ENCODE data around the gene NUP205. TPM values are rescaled to one million over a fixed set of nuclear protein-coding genes. Genes with fewer than 3 reads are reported as not detected.

The NUP205 gene
- total and polyA plus RNA-seq, 10 donors: 29.8 to 55.5 (median 44.8) TPM

DNA sequence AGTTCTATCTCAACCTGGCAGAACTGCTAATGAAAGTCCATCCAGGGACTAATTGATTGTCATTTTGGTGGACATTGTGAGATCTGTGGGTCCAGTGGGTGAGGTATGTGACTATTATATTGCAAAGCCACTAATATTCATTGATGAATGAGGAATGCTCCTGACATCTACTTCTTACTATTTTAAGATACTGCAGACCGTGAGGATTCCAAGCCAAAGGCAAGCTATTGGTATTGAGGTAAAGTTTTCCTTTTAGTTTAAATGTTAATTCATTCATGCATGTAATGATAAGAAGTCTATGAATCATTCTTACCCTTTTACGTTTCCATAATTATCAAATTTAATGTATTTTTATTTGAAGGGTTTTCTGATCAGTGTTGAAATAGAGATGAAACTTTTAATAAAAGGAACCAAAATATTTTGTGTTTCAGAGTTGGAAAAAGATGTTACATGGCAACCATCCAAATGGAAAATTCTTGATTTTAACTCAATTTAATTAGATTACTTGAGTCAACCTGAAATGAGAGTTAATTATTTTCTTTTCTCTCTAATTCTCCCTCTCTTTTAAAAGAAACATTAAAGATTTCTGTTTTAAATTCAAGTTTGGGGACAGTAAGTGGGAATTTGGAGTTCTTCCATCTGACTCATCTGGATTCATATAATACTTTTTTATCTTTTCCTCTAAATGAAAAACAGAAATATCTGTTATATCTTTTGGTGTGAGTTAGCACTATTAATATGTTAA is 39.6 kb downstream of the NUP205 start:
- H3K36me3 ChIP-seq: peaks cover 0 to 100% (median 77%) of the 10 kb centered on the region in 6 donors
- intact Hi-C loops (cut with DNase I; ENCODE audit: low total_unique reads): no loop called here
- no peak for DNase-seq
- H3K9me3 ChIP-seq: no peaks in the 10 kb centered on the region
- no peaks in the 10 kb centered on the region for H3K27me3 ChIP-seq (replicated peaks in 1 of 7)
- H3K4me1 ChIP-seq: no peaks in the 10 kb centered on the region
- H3K4me3 ChIP-seq: no peak overlapping the region
- H3K27ac ChIP-seq: no peak overlapping the region
- TF ChIP-seq POLR2A (IDR thresholded peaks at IDR 0.05) (no peak), POLR2AphosphoS5 (IDR thresholded peaks at IDR 0.05) (no peak)
- TF ChIP-seq, protein P1, sequence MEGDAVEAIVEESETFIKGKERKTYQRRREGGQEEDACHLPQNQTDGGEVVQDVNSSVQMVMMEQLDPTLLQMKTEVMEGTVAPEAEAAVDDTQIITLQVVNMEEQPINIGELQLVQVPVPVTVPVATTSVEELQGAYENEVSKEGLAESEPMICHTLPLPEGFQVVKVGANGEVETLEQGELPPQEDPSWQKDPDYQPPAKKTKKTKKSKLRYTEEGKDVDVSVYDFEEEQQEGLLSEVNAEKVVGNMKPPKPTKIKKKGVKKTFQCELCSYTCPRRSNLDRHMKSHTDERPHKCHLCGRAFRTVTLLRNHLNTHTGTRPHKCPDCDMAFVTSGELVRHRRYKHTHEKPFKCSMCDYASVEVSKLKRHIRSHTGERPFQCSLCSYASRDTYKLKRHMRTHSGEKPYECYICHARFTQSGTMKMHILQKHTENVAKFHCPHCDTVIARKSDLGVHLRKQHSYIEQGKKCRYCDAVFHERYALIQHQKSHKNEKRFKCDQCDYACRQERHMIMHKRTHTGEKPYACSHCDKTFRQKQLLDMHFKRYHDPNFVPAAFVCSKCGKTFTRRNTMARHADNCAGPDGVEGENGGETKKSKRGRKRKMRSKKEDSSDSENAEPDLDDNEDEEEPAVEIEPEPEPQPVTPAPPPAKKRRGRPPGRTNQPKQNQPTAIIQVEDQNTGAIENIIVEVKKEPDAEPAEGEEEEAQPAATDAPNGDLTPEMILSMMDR (IDR thresholded peaks at IDR 0.05 in 8 of 11, conservative IDR thresholded peaks at IDR 0.05 in 3 of 11): no peak
- WGBS, 5 donors: 82 to 92% (median 89%) methylated on average over 2 of the region's 2 CpGs

DNA sequence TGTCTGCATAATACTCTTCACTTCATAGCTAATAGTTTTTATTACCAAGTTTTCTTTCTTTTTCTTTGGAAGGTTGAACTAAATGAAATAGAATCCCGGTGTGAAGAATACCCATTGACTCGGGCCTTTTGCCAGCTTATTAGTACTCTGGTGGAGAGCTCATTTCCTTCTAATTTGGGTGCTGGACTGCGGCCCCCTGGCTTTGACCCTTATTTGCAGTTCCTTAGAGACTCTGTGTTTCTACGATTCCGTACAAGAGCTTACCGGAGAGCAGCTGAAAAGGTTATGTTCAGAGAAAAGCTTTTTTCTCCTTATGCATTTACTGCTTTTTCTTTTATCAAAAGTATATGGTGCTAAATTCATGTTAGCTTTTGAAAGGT is 40.2 kb downstream of the NUP205 start:
- peaks cover 0 to 100% (median 77%) of the 10 kb centered on the region in 6 donors for H3K36me3 ChIP-seq
- WGBS, 5 donors: 88 to 93% (median 92%) methylated on average over 6 of the region's 6 CpGs
- TF ChIP-seq, protein P1 (IDR thresholded peaks at IDR 0.05 in 8 of 11, conservative IDR thresholded peaks at IDR 0.05 in 3 of 11): no peak
- TF ChIP-seq POLR2A (IDR thresholded peaks at IDR 0.05) (no peak), POLR2AphosphoS5 (IDR thresholded peaks at IDR 0.05) (no peak)
- DNase-seq: no peak
- no peaks in the 10 kb centered on the region for H3K4me1 ChIP-seq
- H3K4me3 ChIP-seq: no peak overlapping the region
- intact Hi-C loops (cut with DNase I; ENCODE audit: low total_unique reads): no loop called here
- H3K9me3 ChIP-seq: no peaks in the 10 kb centered on the region
- no peak overlapping the region for H3K27ac ChIP-seq
- H3K27me3 ChIP-seq (replicated peaks in 1 of 7): no peaks in the 10 kb centered on the region

DNA sequence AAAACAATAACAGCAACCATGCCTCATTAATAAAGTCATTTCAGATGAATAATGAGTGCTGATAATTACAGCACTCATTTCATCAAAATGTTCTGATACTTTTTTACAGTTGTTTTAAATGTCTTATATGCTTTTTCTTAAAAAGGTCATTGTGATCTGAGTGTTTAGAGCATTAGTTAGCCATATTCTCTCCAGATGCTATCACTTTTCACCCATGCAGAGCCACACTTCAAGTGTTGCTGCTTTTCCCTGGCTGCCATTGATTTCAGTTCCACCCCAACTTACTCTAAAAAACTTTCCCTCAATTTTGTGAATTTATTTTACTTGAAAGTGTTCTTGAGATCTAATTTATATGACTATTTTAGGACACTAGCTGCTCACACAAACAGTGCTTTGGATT is 41.8 kb downstream of the NUP205 start:
- intact Hi-C loops (cut with DNase I; ENCODE audit: low total_unique reads): no loop called here
- Histone ChIP-seq H3K36me3 (peaks cover 0 to 100% (median 78%) of the 10 kb centered on the region in 6 donors), H3K27me3 (replicated peaks in 1 of 7) (no peaks in the 10 kb centered on the region), H3K27ac (no peak overlapping the region), H3K4me3 (no peak overlapping the region), H3K9me3 (no peaks in the 10 kb centered on the region), H3K4me1 (no peaks in the 10 kb centered on the region)
- no peak for TF ChIP-seq POLR2A (IDR thresholded peaks at IDR 0.05)
- TF ChIP-seq, protein P1 (IDR thresholded peaks at IDR 0.05 in 8 of 11, conservative IDR thresholded peaks at IDR 0.05 in 3 of 11): no peak
- no peak for TF ChIP-seq POLR2AphosphoS5 (IDR thresholded peaks at IDR 0.05)
- no peak for DNase-seq

DNA sequence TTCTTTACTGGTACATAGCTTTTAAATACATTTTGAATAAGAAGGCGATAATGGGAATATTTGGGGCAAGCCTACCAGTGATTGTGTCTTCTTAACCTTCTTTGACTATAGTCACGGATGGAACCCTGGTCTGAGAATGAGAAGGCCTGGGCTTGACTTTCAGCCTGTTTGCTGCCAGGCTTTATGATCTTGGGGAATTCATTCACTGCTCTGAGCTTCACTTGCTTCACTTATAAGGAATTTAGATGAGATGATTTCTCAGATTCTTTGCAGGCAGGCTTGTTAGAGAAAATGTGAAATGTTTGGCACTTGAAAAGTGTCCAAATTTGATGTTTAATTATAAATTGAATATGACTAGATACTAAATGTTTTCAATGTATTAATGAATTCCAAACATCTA is 42.5 kb downstream of the NUP205 start:
- Histone ChIP-seq H3K36me3 (peaks cover 0 to 100% (median 78%) of the 10 kb centered on the region in 6 donors), H3K9me3 (no peaks in the 10 kb centered on the region), H3K27ac (no peak overlapping the region), H3K4me3 (no peak overlapping the region), H3K27me3 (replicated peaks in 1 of 7) (no peaks in the 10 kb centered on the region), H3K4me1 (no peaks in the 10 kb centered on the region)
- TF ChIP-seq POLR2A (IDR thresholded peaks at IDR 0.05): no peak
- TF ChIP-seq, protein P1 (IDR thresholded peaks at IDR 0.05 in 8 of 11, conservative IDR thresholded peaks at IDR 0.05 in 3 of 11): no peak
- intact Hi-C loops (cut with DNase I; ENCODE audit: low total_unique reads): no loop called here
- WGBS, 5 donors: 79 to 98% (median 96%) methylated on average over 2 of the region's 2 CpGs
- DNase-seq: no peak
